ENCODE data around the gene MAP2K3.

The MAP2K3 gene

DNA sequence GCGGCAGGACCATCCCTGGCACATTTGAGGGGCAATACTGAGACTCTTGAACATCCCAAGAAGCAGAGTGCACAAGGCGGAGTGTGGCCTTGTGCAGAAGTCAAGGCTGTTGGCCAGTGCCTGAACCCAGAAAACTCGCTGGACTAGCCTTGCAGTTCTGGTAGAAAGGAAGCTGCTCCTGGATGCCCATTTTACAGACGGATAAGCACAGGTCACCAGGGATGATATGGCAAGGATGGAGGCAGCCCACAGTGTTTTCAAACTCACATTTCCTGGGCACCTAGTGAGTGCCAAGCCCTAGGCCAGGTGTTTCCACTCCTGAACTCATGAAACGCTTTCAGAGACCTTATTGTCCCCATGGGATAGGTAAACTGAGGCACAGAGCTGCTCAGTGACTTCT, 1.7 kb upstream of the MAP2K3 start:
- DNase-seq (ENCODE audit: low read depth in 2 of 2), result no peak

DNA sequence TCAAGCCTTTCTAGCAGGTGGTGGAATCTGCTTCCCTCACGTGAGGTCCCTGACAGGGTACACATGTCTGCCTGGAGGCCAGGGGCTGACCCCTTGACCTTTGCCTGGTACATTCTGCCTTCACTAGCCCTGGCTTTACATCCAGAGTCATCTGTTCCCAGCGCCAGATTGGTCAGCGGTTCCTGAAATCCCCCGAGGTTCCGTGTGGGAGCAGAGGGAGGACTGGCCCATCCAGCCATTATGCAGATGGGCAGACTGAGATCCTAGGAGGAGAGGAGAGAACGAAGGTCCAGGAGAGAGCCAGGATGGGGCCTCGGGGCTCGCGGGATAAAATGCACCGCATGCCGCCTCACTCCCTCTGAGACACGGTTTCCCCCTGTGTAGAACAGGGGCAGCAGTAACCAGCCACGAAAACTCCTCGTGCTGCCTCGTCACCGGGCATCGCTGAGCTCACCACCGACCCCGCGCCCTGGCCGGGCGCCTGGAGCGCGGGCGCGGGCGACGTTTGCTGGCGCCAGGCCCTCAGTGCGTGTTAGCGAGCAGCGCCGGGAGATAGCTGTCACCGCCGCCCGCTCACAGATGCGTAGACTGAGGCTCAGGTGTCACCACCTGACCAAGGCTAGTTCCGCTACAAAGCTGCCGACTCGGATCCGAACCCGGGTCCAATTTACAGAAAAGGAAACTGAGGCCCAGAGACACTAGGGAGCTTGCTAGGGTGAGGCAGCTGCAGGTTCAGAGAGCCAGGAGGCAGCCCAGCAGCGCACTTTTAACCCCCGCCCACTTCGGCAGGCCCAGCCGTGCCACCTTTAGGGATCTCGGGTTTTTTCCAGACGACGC, 811 bp upstream of the MAP2K3 start:
- DNase-seq (ENCODE audit: low read depth in 2 of 2), result no peak

DNA sequence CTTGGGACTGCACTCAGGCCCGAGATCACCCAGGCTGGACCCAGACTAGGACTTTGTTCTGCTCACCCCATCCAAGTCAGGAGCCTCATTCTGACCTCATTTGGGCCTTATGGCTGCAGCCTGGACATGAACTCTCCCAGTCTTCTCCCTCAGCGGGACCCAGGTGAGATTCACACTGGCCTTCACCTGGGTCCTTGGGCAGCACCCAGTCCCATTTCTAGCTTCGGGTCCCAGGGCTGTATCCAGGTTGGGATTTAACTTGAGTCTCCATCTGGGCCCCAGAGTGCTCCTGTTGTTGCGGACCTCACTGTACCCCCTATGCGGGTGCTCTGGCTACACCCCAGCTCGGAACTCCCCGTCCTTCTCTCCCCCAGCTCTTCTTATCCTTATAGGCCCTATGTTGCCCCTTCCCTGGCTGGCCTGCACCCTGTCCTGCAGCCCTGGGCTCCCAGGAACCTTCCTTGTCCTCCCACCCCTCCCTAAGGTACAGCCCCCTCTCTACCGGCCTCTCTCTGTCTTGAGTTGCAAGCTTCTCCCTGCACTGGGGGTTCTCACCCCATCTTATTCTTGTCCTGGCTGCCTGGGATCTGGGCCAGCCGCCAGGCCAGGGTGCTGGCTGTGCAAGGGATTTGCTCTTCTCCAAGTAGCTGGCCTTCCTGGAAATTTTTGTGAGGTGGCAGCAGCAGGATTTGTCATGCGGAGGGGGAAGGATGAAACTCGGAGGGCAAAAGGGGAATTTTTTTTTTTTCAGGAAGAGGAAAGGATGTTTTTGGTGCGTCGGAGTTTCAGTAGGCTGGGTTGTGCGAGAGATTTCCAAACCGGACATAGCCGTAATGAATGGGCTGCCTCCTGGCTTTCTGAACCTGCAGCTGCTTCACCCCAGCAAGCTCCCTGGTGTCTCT, 904 bp downstream of the MAP2K3 start:
- DNase-seq (ENCODE audit: low read depth in 2 of 2), result no peak

DNA sequence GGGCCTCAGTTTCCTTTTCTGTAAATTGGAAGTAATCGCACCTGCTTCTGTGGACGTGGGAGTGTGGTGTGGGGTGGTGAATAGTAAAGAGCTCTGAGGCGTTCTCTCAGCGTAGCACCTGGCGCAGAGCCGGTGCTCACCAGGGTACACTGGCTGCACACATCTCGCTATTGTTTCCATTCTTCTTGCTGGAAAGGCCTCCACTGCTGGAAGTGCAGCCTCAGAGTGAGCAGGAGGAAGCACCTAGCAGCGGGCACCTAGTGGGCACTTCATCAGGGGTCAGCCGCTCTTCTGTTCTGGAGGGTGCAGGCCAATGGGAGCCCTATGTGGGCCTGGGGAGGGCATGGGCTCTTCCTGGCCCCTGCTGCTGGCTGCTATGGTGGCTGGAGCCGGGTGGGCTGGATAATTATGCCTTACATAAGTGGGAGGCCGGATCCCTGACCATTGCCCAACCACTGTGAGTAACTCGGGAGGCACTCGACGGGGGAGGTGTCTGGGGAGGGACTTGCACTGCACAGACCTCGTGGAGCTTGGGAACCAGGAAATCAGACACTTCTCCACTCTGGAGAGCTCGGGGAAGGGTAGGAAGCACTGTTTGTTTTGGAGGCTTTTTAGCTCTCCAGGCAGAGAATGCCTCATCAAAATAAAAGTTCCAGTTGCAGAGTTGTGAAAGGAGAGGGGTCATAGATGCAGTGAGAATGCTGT, 1.7 kb downstream of the MAP2K3 start:
- no peak for DNase-seq (ENCODE audit: low read depth in 2 of 2)

DNA sequence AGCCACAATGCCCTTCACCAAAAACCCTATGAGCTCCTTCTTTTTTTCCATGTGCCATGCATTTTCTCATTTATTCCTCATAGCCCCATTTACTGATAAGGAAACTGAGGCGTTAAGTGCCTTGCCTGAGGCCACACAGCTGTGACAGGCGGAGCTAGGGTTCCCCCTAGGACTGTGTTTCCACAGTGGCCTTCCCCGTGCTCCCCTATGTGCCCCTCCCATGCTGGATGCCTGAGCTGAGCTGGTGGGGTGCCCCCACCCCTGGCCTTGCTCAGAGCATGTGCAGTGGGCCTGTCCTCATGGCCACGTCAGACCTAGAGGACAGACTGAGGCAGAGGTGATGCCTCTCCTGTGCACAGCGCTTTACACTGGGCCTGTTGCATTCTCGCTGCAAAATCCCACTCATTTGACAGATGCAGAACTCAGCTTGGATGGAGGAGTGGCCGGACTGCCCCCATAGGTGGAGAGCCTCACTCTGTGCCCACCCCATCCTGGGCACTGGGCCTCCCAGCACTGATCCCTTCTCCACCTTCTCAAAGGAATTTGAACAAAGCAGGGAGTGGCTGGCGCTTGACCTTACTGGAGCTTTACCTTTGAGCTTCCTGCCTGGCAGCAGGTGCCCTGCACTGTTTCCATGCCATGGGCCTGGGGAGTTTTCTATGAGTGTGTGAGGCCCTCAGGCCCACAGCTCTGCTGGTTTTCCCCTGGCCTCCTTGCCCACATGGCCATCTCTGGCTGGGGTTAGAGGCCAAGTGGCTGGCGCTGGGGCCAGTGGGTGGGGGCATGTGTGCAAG, 2.6 kb downstream of the MAP2K3 start:
- no peak for DNase-seq (ENCODE audit: low read depth in 2 of 2)

DNA sequence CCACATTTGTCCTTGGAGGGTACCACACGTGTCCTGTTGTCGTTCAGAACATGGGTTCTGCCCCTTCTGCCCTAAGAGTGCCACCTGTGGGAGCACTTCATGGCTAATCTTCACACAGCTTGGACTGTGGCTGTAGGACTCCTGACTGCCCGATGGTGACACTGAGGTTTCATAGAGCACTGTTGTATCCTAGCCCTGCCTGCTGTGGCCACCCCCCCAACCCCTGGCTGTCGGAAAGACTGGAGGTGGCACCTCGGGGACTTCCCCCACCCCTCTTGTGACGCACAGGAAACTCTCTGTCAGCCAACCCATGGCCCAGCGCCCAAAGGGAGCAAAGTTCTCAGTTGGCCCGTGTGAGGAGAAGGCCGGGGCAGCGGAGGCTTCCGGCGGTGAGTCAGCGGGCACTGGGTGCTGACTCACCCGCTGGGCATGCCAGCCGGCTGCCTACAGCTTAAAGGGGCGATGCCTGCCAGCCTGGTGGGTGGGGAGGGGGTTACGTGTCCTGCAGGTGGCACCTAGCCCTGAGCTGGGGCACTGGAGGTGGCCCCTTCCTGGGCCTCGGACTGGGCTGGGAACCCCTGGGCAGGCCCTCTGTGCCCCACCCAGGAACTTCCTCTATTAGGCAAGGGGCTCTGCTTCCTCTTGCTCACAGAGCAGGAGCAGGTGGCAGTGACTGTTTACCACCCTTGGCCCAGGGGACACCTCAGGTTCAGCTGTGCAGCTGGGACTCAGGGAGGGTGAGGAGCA, 3.4 kb downstream of the MAP2K3 start:
- DNase-seq (ENCODE audit: low read depth in 2 of 2), result peak; percentile 94 to 95

DNA sequence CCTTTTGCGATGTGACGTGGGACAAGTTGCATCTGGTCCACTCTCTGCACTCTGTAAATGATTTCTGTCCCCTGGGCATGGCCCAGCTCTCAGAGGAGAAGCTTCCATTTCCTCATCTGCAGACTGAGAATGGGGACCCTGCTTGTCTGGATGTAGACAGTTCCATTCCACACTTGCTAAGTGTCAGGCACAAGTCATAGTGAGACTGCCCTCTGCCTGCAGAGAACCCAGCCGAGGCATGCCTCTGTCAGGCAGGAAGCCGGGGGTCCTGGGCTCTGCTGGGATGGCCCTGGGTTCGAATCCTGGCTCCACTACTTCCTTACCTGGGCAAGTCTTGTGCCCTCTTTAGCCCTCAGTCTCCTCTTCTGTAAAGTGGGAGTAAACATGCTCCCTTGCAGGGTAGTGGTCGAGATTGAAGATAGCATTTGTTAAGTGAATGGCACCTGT, 4.1 kb downstream of the MAP2K3 start:
- no peak for DNase-seq (ENCODE audit: low read depth in 2 of 2)

DNA sequence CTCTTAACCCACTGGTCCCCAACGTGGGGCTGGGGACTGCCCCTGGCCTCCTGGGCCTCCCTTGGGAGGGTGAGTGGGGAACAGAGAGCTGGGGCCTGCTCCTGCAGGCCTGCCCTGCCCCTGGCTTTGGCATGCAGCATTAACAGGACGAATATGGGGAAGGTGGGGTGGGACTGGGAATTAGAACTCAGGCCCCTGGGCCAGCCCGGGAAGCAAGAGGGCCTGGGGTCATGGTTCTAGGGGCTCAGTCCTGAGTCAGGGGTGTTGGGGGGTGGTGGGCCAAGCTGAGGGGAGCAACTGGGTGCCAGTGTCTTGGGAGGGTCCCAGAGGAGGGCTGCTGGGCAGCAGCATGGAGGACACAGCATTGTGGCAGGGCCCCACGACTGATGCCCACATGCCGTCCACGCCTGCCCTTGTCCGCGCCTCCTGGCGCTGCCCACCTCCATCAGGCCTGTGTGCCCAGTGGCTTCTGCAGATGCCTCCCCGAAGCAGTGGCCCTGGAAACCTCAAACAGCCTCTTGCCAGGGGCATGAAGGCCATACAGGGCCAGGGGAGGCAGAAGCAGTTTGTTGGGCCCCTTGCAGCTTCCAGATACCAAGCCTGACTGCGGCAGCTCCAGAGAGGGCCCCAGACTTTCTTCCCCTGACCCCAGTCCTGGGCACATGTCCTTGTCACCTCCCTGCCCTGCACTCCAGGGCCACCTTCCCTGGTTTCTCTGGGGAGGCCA, 4.8 kb downstream of the MAP2K3 start:
- no peak for DNase-seq (ENCODE audit: low read depth in 2 of 2)

DNA sequence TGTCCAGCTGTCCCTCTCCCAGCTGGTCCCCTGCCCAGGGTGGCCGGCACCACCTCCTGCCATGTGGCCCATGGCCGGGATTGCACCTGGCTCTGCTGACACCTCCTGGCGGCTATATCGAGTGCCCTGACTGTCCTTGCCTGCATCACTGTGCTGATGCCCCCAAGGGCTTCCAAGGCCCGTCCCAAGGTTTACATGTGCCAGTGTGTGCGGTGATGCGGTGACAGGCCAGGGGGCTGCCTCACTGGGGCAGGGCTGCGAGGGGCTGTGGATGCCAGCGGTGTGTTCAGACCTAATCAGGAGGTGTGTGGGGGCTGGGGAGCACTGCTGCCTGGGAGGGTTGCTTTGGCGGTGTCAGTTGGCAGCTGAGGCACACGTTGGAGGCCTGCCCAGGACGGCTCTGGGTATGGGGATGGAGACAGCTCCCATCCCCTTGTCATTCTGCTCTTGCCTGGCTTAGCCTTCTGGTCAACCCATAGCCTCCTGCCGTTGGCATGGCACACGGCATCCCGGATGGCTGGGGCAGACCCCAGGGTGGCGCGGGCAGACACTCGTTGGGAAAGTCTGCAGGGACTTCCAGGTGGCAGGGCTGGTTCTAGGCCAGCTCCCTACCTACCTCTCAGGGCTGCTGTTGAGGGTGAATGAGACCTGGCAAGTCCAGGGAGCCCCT, 5.5 kb downstream of the MAP2K3 start:
- no peak for DNase-seq (ENCODE audit: low read depth in 2 of 2)

DNA sequence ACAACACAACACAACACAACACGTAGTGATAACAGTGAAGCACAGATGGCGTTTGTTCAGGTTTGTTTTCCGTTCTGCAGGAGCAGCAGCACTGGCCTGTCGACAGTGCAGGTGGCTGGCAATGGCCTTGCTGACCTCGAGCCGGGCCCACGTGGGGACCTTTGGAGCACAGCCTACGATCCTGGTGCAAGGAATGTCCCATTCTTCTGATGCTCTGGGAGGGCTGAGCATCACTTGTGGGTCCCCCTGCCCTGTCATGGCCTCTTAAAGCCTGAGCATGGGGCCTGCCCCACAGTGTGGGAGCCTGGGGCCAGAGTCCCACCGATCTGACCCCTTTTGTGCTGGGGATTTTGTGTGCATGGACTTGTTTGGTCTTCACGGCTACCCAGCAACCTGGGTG, 6.8 kb downstream of the MAP2K3 start:
- no peak for DNase-seq (ENCODE audit: low read depth in 2 of 2)

DNA sequence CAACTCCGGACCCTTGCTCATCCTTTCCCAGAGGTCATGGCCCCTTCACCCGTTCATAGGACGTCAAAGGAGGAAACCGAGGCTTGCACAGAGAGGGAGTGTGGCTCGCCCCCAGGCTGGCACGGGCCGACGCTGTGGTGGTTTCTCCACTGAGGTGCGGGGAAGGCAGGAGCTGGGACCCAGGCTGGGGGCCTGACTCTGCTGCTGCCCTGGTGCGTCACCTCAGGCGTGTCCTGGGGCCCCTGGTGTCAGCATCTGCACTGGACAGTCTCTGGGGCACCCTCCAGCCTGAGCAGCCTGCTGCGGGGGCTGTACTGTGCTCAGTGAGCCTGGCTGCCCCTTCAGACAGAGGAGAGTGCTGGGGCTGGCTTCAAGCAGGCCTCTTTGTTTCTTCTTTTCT, 7.4 kb downstream of the MAP2K3 start:
- no peak for DNase-seq (ENCODE audit: low read depth in 2 of 2)

DNA sequence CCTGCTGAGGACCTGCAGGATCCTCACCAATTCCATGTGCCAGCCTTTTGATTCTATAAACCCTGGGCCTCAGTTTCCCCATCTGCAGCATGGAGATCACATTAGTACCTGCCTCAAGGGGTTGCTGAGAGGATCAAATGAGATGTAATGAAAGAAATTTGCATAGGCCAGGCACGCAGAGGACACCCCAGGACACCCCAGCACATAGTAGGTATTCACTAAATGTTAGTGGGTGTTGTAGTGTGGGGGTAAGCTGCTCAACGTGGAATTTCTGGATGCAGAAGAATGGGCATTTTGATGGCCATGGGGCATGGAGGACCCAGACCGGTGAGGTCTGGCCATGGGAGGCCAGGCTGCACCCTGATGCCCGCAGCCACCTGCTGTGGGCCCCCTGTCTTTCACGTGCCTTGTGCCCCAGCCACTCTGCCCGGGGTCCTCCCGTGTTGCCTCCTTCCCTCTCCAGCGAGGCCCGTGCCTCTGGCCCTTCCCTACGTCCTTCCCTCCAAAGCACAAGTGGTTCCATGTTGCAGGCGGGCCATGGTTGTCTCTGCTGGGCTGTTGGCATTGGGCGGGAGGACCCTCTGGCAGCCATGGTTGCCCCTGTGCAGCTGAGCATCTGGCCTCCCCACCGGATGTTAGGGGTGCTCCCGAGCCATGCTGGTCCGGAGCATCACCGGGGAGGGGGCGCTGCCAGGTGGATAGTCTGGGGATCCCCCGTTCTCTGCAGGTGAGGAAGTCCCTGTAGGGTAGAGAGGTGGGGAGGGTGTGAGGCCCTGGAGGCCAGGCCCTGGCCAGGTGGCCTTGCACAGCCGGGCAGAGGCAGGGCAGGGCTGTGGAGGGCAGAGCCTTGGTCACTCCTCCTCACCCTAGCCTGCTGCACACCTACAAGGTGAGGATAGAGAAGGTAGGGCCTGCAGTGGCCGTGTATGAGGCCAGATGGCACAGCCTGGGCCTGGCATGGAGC, 8.6 kb downstream of the MAP2K3 start:
- DNase-seq (ENCODE audit: low read depth in 2 of 2), result no peak

DNA sequence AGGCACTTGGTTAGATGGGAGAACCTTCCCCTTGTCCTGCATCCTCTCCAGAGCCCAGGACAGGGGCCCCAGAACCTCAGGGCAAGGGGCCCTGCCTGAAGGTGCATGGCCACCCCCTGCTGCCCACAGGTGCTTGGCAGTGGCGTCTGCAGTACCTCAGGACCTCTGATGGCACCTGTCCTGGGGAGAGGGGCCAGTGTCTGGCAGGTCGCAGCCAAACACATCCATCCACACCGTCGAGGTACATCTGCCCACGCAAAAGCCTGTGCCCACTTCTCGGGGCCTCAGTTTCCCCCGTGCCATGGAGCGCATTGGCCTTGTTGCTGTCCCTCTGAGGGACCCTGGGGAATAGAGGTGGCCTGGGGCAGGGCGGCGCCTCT, 9.3 kb downstream of the MAP2K3 start:
- no peak for DNase-seq (ENCODE audit: low read depth in 2 of 2)

DNA sequence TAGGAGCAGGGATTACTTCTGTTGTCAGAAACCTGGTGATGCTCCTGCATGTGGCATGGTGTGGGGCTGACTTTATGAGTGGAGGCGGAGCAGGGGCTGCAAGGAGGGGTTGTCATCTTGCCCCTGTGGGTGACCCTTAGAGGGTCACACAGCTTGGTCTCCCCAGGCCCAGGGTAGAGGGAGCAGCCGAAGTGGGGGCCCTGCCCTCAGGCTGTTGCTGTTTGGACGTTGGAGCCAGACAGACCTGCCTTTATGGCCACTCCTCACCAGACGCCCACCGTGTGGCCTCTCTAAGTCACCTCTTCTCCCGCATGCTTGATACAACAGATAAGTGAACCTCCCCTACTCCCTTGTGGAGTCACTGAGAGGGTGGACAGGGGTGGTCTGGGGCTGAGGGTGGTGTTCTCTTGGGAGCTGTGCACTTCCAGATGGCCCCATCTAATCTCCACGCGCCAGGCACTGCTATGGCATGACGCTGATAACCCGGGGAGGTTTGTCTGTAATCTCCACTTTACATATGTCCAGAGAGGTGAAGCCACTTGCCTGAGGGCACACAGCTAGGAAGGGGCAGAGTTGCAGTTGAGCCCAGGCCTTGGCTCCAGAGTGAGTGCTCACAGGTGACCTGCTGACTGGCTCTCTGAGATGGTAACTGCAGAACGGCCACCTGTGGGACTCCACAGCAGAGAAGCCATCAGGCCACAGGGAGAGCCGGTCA, 10.0 kb downstream of the MAP2K3 start:
- DNase-seq (ENCODE audit: low read depth in 2 of 2), result no peak

DNA sequence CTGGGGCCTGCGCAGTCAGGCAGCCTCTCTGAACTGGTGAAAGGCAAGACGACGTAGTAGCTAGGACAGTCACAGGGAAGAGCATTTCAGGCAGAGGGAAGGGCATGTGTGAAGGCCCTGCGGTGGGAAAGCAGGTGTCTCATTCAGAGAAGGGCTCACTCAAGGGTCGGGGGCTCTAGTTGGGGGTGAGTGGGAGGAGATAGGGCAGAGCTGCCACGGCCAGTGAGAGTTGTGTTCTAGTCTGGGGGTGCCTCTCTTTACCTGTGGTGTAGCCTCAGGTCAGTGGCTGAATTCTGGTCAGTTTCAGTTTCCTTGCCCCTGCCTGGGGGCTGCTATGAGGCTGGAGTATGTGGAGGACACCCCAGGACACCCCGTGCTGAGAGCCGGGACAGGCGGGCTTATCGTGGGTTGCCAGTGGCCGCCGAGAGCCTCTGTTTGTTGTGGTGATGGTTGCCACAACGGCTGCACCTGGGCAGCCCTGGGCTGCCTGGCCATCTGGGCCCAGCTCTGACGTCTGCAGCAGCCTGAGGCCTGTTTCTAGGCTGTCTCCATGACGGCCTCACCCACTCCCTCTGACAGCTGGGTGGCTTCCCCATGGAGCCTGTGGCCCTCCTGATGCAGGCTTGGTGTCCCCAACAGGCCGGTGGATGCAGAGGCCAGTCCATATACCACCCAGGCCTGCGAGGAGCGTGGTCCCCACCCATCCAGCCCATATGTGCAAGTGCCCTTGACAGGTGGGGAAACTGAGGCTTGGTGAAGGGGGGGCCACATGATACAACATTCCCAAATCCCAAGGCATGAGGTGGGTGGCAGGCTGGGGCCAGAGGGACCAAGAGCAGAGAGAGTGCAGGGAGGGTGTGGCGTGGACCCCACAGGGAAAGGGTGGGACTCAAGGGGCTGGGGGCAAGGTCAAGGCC, 10.8 kb downstream of the MAP2K3 start:
- DNase-seq (ENCODE audit: low read depth in 2 of 2), result no peak

Measured in stimulated activated CD8-positive, alpha-beta memory T cell treated with anti-CD3 and anti-CD28 coated beads, Interleukin-7, amount 100 ng/mL, for 1 hour (primary cell).